ENCODE measurements around the gene CSN2. TPM values are rescaled to one million over a fixed set of nuclear protein-coding genes. Genes with fewer than 3 reads are reported as not detected.

Gene CSN2
- polyA plus RNA-seq, 1 donor from 2014 or later: not detected

- H3K4me3 ChIP-seq (ENCODE audit: low read length): no peak overlapping the region
- H3K27ac ChIP-seq (ENCODE audit: low read length): no peak overlapping the region
- TF ChIP-seq MXI1 (conservative IDR thresholded peaks at IDR 0.05; ENCODE audit: poor library complexity, severe bottlenecking): no peak
- no peak for TF ChIP-seq RAD21 (conservative IDR thresholded peaks at IDR 0.05)
- no peak for TF ChIP-seq REST (IDR thresholded peaks at IDR 0.05; ENCODE audit: borderline replicate concordance)
- no peak for TF ChIP-seq SMC3 (conservative IDR thresholded peaks at IDR 0.05; ENCODE audit: poor library complexity)
- TF ChIP-seq EZH2 (IDR thresholded peaks at IDR 0.05; ENCODE audit: borderline replicate concordance, insufficient read depth, low read length, poor library complexity, severe bottlenecking): no peak
- no peak for TF ChIP-seq POLR2AphosphoS5 (IDR thresholded peaks at IDR 0.05)
- no peak for TF ChIP-seq CTCF (IDR thresholded peaks at IDR 0.05; ENCODE audit: poor library complexity, severe bottlenecking)
- no peak for TF ChIP-seq EP300 (conservative IDR thresholded peaks at IDR 0.05; ENCODE audit: poor library complexity, severe bottlenecking)
- no peak for TF ChIP-seq TAF1 (IDR thresholded peaks at IDR 0.05; ENCODE audit: low read depth)
- no peaks in the 10 kb centered on the region for H3K27me3 ChIP-seq (ENCODE audit: insufficient read depth, low read depth, low read length)
- no peaks in the 10 kb centered on the region for H3K79me2 ChIP-seq (replicated peaks; ENCODE audit: insufficient read depth, low read length)
- no peak overlapping the region for H3K9ac ChIP-seq (ENCODE audit: low read length)
- H4K20me1 ChIP-seq (ENCODE audit: insufficient read depth): no peaks in the 10 kb centered on the region
- no peak overlapping the region for H2AFZ ChIP-seq (ENCODE audit: low read depth, low read length)
- H3F3A ChIP-seq (ENCODE audit: insufficient read depth, low read length, poor library complexity, severe bottlenecking): no peaks in the 10 kb centered on the region
- H3K9me2 ChIP-seq (ENCODE audit: insufficient read depth, low read length): no peaks in the 10 kb centered on the region
- no peaks in the 10 kb centered on the region for H3K9me3 ChIP-seq (ENCODE audit: low read length)
- no peak overlapping the region for H3K4me2 ChIP-seq (ENCODE audit: low read length)
- H3K36me3 ChIP-seq (ENCODE audit: insufficient read depth, low read length): no peaks in the 10 kb centered on the region
Measured at GRCh38 chr4:69991016-69991415, 25.5 kb upstream of the CSN2 start.

GRCh38 chr4:69986663-69987062 lies 21.1 kb upstream of the CSN2 start:
- Histone ChIP-seq H3K27me3 (ENCODE audit: insufficient read depth, low read depth, low read length) (no peaks in the 10 kb centered on the region), H3K79me2 (replicated peaks; ENCODE audit: insufficient read depth, low read length) (no peaks in the 10 kb centered on the region), H3K4me2 (ENCODE audit: low read length) (no peak overlapping the region), H3K9me2 (ENCODE audit: insufficient read depth, low read length) (no peaks in the 10 kb centered on the region), H3K27ac (ENCODE audit: low read length) (no peak overlapping the region), H3K36me3 (ENCODE audit: insufficient read depth, low read length) (no peaks in the 10 kb centered on the region), H4K20me1 (ENCODE audit: insufficient read depth) (no peaks in the 10 kb centered on the region), H2AFZ (ENCODE audit: low read depth, low read length) (no peak overlapping the region), H3F3A (ENCODE audit: insufficient read depth, low read length, poor library complexity, severe bottlenecking) (no peaks in the 10 kb centered on the region), H3K9me3 (ENCODE audit: low read length) (no peaks in the 10 kb centered on the region), H3K9ac (ENCODE audit: low read length) (no peak overlapping the region), H3K4me3 (ENCODE audit: low read length) (no peak overlapping the region)
- TF ChIP-seq MXI1 (conservative IDR thresholded peaks at IDR 0.05; ENCODE audit: poor library complexity, severe bottlenecking): no peak
- no peak for TF ChIP-seq RAD21 (conservative IDR thresholded peaks at IDR 0.05)
- no peak for TF ChIP-seq CTCF (IDR thresholded peaks at IDR 0.05; ENCODE audit: poor library complexity, severe bottlenecking)
- no peak for TF ChIP-seq TAF1 (IDR thresholded peaks at IDR 0.05; ENCODE audit: low read depth)
- no peak for TF ChIP-seq REST (IDR thresholded peaks at IDR 0.05; ENCODE audit: borderline replicate concordance)
- no peak for TF ChIP-seq EZH2 (IDR thresholded peaks at IDR 0.05; ENCODE audit: borderline replicate concordance, insufficient read depth, low read length, poor library complexity, severe bottlenecking)
- no peak for TF ChIP-seq EP300 (conservative IDR thresholded peaks at IDR 0.05; ENCODE audit: poor library complexity, severe bottlenecking)
- TF ChIP-seq POLR2AphosphoS5 (IDR thresholded peaks at IDR 0.05): no peak
